Pancreas (tissue), 10 donors: ENCODE measurements around the gene CCDC32. TPM values are rescaled to one million over a fixed set of nuclear protein-coding genes. Genes with fewer than 3 reads are reported as not detected.

Experiments
- ATAC-seq, 4 donors: fragments of 200-7000 bp; cut with Tn5 transposase; one replicate each; pipeline versions ENCODE4 v1.8.0 to v1.9.1; 2020; ENCODE audit warnings: mild to moderate bottlenecking in 4 of 4, moderate library complexity in 4 of 4
- DNase-seq, 6 donors: peaks; one replicate each; pipeline ENCODE4 v3.0.0-alpha.2; 2020
- FAIRE-seq: peaks from 2 replicates; lab custom pipeline; 2012; peaks lifted over from hg19 to GRCh38; lab: Jason Lieb, UNC
- H3K27ac ChIP-seq, 4 donors: fragments of 200-600 bp; sonication (generic); 1 replicate in 3 of 4; 2 replicates in 1 of 4; pipeline versions ENCODE4 v1.5.0 to v1.8.0; 2020
- H3K27me3 ChIP-seq, 4 donors: fragments of 200-600 bp; one replicate each; pipeline ENCODE4 v1.8.0; 2021
- H3K36me3 ChIP-seq, 3 donors: fragments of 200-600 bp; sonication (generic) in 1 of 3; one replicate each; pipeline versions ENCODE4 v1.5.0 to v1.8.0; 2020 to 2021
- H3K4me1 ChIP-seq, 3 donors: fragments of 200-600 bp; one replicate each; pipeline ENCODE4 v1.8.0; 2021
- H3K4me3 ChIP-seq, 4 donors: fragments of 200-600 bp; sonication (generic) in 2 of 4; one replicate each; pipeline versions ENCODE4 v1.5.0 to v1.8.0; 2020 to 2021
- H3K9me3 ChIP-seq, 4 donors: fragments of 200-600 bp; one replicate each; pipeline ENCODE4 v1.8.0; 2021
- WGBS, 2 donors: extraction: QIAGEN DNeasy Blood & Tissue Kit; methylation state at CpG; one replicate each; pipeline ENCODE4 v1.1.7; 2013; 5-methylcytosine and 5-hydroxymethylcytosine counted together
- intact Hi-C, 3 donors: fragments of 100-400 bp; cut with DNase I; formaldehyde crosslinking; loops; one replicate each; pipeline versions ENCODE4 v1.11.1 to v1.14.2; 2022
- polyA plus RNA-seq, 2 donors: library from polyadenylated mRNA; stranded (reverse); fragments of 200-250 nt; gene quantifications; one replicate each; pipeline ENCODE4 v1.2.3, GENCODE V29; 2013
- total RNA-seq, 6 donors: library from RNA; stranded (reverse); fragmentation: NEBNext Ultra II Directional in 4 of 6; extraction: Animal tissue kit (Norgen Biotek cat#: 25700) in 4 of 6; gene quantifications; one replicate each; pipeline versions ENCODE4 v1.2.1 to v1.2.4, GENCODE V29; 2021 to 2023
- TF ChIP-seq, protein P1 (sequence below), 4 donors: fragments of 200-600 bp; sonication (generic) in 3 of 4; IDR thresholded peaks; one replicate each; pipeline versions ENCODE4 v1.5.0 to v1.8.0; 2021; ENCODE audit warnings: antibody characterized with exemption in 4 of 4
- donor health status: healthy with polysubstance abuse.
- donor health status: DM: no; HTN: no; CAD: no; lungs with moderate emphysema.
- donor health status: DM: no; HTN: no; CAD: no.
- donor health status: control.
- donor health status: control.
- donor health status: Bipolar disorder and iron deficiency.
- donor health status: DM: yes; HTN: yes; CAD: no.
- donor health status: DM: no; HTN: no; CAD: no.
- donor health status: DM: no; HTN: no; CAD: no.
- donor health status: DM: yes; HTN: yes; CAD: no.

Gene CCDC32
- total and polyA plus RNA-seq, 8 donors = 13.5 to 22.6 (median 16.1) TPM

DNA sequence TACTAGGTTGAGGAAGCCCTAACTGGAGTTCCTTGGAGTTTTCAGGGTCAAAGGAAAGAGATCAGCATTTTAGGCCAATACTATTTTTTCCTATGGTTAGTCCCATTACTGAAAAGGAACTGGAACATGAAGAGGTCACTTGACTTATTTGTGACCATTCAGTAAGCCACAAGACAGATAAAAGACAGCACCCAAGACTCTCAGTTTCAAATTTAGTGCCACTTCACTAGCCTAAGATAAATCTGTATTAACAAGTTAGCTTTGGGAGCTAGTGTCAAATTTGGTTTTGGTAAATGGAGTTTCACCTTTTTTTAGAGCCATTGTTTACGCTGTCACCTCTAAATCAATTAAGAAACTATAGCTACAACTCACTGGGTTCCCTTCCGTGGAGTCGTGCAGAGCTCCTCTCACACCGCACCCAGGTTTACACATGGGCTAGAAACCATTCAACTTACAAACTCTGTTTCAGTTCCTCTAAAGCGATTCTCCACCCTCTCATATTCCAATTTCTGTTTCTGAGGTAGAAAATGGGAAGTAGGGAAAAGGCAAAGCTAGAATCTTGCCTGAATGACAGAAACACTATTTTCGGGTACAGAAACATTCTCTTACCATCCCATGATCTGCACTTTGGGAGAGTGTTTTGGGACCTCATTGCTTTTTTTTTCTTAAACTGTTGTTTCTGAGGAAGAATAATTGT lies 14.4 kb downstream of the CCDC32 start:
- Histone ChIP-seq H3K4me3 (no peak overlapping the region), H3K27me3 (no peaks in the 10 kb centered on the region), H3K27ac (no peak overlapping the region), H3K4me1 (no peaks in the 10 kb centered on the region), H3K9me3 (no peaks in the 10 kb centered on the region), H3K36me3 (peaks cover 0 to 3% (median 0%) of the 10 kb centered on the region in 3 donors)
- FAIRE-seq (no peak), DNase-seq (no peak), ATAC-seq (peak in 2 of 4 donors; percentile 41 to 59)
- 96 to 97% methylated on average over 6 of the region's 6 CpGs for WGBS, 2 donors
- intact Hi-C loops = no loop called here
- TF ChIP-seq, protein P1, sequence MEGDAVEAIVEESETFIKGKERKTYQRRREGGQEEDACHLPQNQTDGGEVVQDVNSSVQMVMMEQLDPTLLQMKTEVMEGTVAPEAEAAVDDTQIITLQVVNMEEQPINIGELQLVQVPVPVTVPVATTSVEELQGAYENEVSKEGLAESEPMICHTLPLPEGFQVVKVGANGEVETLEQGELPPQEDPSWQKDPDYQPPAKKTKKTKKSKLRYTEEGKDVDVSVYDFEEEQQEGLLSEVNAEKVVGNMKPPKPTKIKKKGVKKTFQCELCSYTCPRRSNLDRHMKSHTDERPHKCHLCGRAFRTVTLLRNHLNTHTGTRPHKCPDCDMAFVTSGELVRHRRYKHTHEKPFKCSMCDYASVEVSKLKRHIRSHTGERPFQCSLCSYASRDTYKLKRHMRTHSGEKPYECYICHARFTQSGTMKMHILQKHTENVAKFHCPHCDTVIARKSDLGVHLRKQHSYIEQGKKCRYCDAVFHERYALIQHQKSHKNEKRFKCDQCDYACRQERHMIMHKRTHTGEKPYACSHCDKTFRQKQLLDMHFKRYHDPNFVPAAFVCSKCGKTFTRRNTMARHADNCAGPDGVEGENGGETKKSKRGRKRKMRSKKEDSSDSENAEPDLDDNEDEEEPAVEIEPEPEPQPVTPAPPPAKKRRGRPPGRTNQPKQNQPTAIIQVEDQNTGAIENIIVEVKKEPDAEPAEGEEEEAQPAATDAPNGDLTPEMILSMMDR (IDR thresholded peaks at IDR 0.05) = no peak

DNA sequence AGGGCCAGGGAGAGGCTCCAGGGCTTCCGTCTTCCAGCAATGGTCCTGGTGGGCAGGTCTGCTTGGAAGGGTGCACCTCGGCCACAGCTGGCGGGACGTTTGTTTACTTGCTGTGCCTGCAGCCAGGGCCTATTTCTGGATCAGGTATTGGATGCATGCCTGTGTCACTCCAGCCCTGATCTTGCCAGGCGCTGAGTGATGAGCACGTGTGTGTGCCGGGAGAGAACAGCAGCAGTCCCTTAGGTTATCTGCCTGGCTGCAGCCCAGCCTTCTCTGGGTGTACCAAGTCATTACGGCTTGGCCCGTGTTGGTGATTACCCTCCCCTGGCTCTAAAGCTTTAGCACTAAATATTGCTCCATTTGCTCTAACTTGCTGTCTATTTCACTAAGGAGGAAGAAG lies 14.9 kb downstream of the CCDC32 start:
- Histone ChIP-seq H3K36me3 (peaks cover 0 to 3% (median 0%) of the 10 kb centered on the region in 3 donors), H3K27me3 (no peaks in the 10 kb centered on the region), H3K27ac (no peak overlapping the region), H3K4me1 (no peaks in the 10 kb centered on the region), H3K4me3 (no peak overlapping the region), H3K9me3 (no peaks in the 10 kb centered on the region)
- TF ChIP-seq, protein P1 (IDR thresholded peaks at IDR 0.05) = no peak
- FAIRE-seq (no peak), DNase-seq (peak in 5 of 6 donors; percentile 32 to 71 (median 60)), ATAC-seq (peak; percentile 75 to 91 (median 84))
- 41 to 47% methylated on average over 9 of the region's 9 CpGs for WGBS, 2 donors
- intact Hi-C loops = no loop called here

DNA sequence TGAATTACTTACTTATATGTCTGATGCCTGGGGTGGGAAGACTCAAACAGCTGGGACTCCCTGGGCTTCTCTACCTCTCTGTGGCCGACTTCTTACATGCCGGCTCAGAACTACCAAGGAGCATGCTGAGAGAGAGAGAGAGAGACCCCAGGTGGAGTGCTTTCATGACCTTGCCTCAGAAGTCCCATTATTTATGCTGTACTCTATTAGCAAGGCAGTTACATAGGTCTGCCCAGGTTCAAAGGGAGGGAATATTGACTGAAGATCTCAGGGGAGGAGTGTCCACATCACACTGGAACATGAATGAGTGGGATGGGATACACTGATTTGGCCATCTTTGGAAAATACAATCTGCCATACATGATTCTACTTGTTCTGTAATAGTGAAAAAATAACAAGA lies 16.2 kb downstream of the CCDC32 start:
- H3K27me3 ChIP-seq = no peaks in the 10 kb centered on the region
- no peak overlapping the region for H3K27ac ChIP-seq
- FAIRE-seq (no peak), DNase-seq (no peak), ATAC-seq (no peak)
- TF ChIP-seq, protein P1 (IDR thresholded peaks at IDR 0.05) = no peak
- no peaks in the 10 kb centered on the region for H3K4me1 ChIP-seq
- H3K4me3 ChIP-seq = no peak overlapping the region
- H3K9me3 ChIP-seq = no peaks in the 10 kb centered on the region
- 96% methylated on average over 2 of the region's 2 CpGs for WGBS, 2 donors
- intact Hi-C loops = no loop called here
- H3K36me3 ChIP-seq = peaks cover 0 to 3% (median 0%) of the 10 kb centered on the region in 3 donors

DNA sequence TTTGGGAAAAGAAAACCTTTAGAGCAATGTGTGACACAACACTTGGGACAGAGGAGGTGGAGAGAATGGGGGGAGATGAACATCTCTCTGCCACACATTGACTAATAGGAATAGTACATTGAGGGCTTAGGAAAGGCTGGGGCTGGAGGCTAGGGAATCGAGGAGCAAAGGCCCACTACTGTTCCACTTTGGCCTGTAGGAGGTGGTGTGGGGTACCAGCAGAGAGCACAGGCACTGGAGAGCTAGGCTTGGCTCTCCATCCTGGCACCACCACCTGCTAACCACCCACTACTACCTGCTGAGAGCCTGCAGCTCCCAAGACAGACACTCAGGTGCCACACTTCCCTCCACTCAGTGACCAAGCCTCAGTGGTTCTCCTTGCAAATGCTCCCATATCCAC lies 19.4 kb downstream of the CCDC32 start:
- no peak overlapping the region for H3K4me3 ChIP-seq
- H3K4me1 ChIP-seq = no peaks in the 10 kb centered on the region
- no peaks in the 10 kb centered on the region for H3K27me3 ChIP-seq
- no peaks in the 10 kb centered on the region for H3K9me3 ChIP-seq
- H3K27ac ChIP-seq = no peak overlapping the region
- H3K36me3 ChIP-seq = no peaks in the 10 kb centered on the region
- TF ChIP-seq, protein P1 (IDR thresholded peaks at IDR 0.05) = peak in 1 of 4 donors; percentile 0
- FAIRE-seq (no peak), ATAC-seq (no peak), DNase-seq (no peak)
- 64 to 78% methylated on average over 1 of the region's 1 CpG for WGBS, 2 donors
- intact Hi-C loops = no loop called here

DNA sequence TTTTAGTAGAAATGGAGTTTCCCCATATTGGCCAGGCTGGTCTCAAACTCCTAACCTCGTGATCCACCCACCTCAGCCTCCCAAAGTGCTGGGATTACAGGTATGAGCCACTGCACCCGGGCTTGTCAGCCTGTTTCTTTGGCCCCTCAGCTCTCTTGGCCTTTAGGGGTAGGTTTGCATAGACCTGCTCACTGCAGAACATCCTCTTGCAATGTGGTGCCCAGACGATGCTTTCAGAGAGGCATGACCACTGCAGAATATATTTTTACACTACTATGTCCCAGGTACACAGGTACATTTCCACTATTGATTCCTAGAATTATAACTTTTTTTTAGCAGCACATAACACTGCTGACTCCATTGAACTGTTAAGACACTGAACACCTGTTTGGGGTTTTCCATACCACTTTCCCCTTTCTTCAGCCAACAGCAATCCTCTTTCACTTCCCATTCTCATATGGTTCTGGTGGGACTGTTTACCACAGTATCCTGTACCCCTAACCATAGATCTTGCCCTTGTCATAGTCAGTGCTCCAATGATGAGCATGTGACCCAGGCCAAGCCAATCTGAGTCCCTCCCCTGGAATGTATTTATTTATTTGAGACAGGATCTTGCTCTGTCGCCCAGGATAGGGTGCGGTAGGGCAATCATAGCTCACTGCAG lies 21.1 kb downstream of the CCDC32 start:
- no peaks in the 10 kb centered on the region for H3K4me1 ChIP-seq
- FAIRE-seq = no peak
- WGBS, 2 donors = 82 to 89% methylated on average over 5 of the region's 5 CpGs
- DNase-seq = no peak
- no peak for ATAC-seq
- H3K36me3 ChIP-seq = no peaks in the 10 kb centered on the region
- H3K27ac ChIP-seq = no peak overlapping the region
- H3K27me3 ChIP-seq = no peaks in the 10 kb centered on the region
- intact Hi-C loops = no loop called here
- no peaks in the 10 kb centered on the region for H3K9me3 ChIP-seq
- no peak overlapping the region for H3K4me3 ChIP-seq
- TF ChIP-seq, protein P1 (IDR thresholded peaks at IDR 0.05) = no peak
